ENCODE data around the gene ARHGAP24.

DNA sequence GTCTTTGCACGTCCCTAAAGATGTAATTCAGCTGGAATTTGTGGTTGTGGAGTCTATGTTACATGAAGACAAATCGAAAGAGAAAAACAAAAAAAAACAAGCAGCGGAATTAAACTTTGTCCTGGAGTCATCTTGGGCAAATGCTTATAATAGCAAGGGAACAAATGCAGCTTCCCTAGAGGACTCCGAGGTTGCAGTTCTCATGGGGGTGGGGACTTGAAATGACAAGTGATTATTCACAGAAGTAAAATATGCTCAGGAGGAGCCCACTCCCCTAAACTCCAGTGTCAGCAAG, 362.4 kb downstream of the ARHGAP24 start:
- TF ChIP-seq CTCF (conservative IDR thresholded peaks at IDR 0.05; ENCODE audit: low read depth in 2 of 2): no peak
- no peak for TF ChIP-seq POLR2AphosphoS5 (IDR thresholded peaks at IDR 0.05; ENCODE audit: low read depth)
- TF ChIP-seq EZH2 (IDR thresholded peaks at IDR 0.05; ENCODE audit: low read depth, unreplicated experiment): no peak
- TF ChIP-seq CREB1 (CRISPR knock-in tag; IDR thresholded peaks at IDR 0.05; ENCODE audit: low read depth): no peak
- no peak for TF ChIP-seq REST (IDR thresholded peaks at IDR 0.05; ENCODE audit: unreplicated experiment)
- no peak for TF ChIP-seq STAT1 (IDR thresholded peaks at IDR 0.05; ENCODE audit: unreplicated experiment)
- no peak for TF ChIP-seq EZH2phosphoT487 (IDR thresholded peaks at IDR 0.05; ENCODE audit: unreplicated experiment)
- no peak for TF ChIP-seq ETS1 (IDR thresholded peaks at IDR 0.05)
- TF ChIP-seq, protein P1, sequence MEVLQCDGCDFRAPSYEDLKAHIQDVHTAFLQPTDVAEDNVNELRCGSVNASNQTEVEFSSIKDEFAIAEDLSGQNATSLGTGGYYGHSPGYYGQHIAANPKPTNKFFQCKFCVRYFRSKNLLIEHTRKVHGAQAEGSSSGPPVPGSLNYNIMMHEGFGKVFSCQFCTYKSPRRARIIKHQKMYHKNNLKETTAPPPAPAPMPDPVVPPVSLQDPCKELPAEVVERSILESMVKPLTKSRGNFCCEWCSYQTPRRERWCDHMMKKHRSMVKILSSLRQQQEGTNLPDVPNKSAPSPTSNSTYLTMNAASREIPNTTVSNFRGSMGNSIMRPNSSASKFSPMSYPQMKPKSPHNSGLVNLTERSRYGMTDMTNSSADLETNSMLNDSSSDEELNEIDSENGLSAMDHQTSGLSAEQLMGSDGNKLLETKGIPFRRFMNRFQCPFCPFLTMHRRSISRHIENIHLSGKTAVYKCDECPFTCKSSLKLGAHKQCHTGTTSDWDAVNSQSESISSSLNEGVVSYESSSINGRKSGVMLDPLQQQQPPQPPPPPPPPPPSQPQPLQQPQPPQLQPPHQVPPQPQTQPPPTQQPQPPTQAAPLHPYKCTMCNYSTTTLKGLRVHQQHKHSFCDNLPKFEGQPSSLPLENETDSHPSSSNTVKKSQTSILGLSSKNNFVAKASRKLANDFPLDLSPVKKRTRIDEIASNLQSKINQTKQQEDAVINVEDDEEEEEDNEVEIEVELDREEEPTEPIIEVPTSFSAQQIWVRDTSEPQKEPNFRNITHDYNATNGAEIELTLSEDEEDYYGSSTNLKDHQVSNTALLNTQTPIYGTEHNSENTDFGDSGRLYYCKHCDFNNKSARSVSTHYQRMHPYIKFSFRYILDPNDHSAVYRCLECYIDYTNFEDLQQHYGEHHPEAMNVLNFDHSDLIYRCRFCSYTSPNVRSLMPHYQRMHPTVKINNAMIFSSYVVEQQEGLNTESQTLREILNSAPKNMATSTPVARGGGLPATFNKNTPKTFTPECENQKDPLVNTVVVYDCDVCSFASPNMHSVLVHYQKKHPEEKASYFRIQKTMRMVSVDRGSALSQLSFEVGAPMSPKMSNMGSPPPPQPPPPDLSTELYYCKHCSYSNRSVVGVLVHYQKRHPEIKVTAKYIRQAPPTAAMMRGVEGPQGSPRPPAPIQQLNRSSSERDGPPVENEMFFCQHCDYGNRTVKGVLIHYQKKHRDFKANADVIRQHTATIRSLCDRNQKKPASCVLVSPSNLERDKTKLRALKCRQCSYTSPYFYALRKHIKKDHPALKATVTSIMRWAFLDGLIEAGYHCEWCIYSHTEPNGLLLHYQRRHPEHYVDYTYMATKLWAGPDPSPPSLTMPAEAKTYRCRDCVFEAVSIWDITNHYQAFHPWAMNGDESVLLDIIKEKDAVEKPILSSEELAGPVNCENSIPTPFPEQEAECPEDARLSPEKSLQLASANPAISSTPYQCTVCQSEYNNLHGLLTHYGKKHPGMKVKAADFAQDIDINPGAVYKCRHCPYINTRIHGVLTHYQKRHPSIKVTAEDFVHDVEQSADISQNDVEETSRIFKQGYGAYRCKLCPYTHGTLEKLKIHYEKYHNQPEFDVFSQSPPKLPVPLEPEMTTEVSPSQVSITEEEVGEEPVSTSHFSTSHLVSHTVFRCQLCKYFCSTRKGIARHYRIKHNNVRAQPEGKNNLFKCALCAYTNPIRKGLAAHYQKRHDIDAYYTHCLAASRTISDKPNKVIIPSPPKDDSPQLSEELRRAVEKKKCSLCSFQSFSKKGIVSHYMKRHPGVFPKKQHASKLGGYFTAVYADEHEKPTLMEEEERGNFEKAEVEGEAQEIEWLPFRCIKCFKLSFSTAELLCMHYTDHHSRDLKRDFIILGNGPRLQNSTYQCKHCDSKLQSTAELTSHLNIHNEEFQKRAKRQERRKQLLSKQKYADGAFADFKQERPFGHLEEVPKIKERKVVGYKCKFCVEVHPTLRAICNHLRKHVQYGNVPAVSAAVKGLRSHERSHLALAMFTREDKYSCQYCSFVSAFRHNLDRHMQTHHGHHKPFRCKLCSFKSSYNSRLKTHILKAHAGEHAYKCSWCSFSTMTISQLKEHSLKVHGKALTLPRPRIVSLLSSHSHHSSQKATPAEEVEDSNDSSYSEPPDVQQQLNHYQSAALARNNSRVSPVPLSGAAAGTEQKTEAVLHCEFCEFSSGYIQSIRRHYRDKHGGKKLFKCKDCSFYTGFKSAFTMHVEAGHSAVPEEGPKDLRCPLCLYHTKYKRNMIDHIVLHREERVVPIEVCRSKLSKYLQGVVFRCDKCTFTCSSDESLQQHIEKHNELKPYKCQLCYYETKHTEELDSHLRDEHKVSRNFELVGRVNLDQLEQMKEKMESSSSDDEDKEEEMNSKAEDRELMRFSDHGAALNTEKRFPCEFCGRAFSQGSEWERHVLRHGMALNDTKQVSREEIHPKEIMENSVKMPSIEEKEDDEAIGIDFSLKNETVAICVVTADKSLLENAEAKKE (CRISPR knock-in tag; IDR thresholded peaks at IDR 0.05): no peak
- TF ChIP-seq JUNB (IDR thresholded peaks at IDR 0.05; ENCODE audit: unreplicated experiment): no peak
- TF ChIP-seq NANOG (IDR thresholded peaks at IDR 0.05; ENCODE audit: borderline replicate concordance): no peak
